IMR-90 (cell line): Measurements from ENCODE around the gene FLACC1. TPM values are rescaled to one million over a fixed set of nuclear protein-coding genes. Genes with fewer than 3 reads are reported as not detected.

Experiments
- ATAC-seq: fragments of 200-7000 bp; cut with Tn5 transposase; 2 replicates; pipeline ENCODE4 v1.9.1; 2020; ENCODE audit warnings: low read depth, mild to moderate bottlenecking, moderate library complexity
- BruUV-seq: library from RNA; stranded (reverse); fragments of 400-500 nt; replicated peaks from 2 replicates; lab custom pipeline; 2021; lab: Mats Ljungman, UMichigan
- CTCF ChIA-PET: fragments of 300-600 bp; formaldehyde crosslinking; extraction: SDS; loops from one replicate; lab custom pipeline; 2021; ENCODE audit warnings: antibody characterized with exemption; lab: Yijun Ruan, JAX
- POLR2A ChIA-PET: fragments of 300-600 bp; sonication (Branson Sonifier 250); formaldehyde crosslinking; loops from one replicate; lab custom pipeline; 2022; ENCODE audit warnings: antibody characterized with exemption; ENCODE audit not compliant: unreplicated experiment; lab: Charles Lee
- DNase-seq: peaks from one replicate; pipeline ENCODE4 v3.0.0; 2013
- H2AFZ ChIP-seq: replicated peaks from 2 replicates; pipeline ENCODE3; 2013; ENCODE audit warnings: low read length, mild to moderate bottlenecking; ENCODE audit not compliant: poor library complexity
- H2AK5ac ChIP-seq: 2 replicates; pipeline ENCODE4 v1.6.1; 2013; ENCODE audit warnings: low read depth, low read length, inconsistent platforms
- H2AK9ac ChIP-seq: replicated peaks from 2 replicates; pipeline ENCODE3; 2013; ENCODE audit warnings: mild to moderate bottlenecking, low read depth, low read length, moderate library complexity; ENCODE audit not compliant: poor library complexity
- H2BK120ac ChIP-seq: 2 replicates; pipeline ENCODE4 v1.6.1; 2013; ENCODE audit warnings: low read depth, low read length, inconsistent platforms
- H2BK15ac ChIP-seq: 3 replicates; pipeline ENCODE4 v1.6.1; 2013; ENCODE audit warnings: low read depth, low read length, inconsistent platforms
- H2BK20ac ChIP-seq: 2 replicates; pipeline ENCODE4 v1.6.1; 2013; ENCODE audit warnings: low read depth, mild to moderate bottlenecking, inconsistent platforms, low read length, moderate library complexity
- H2BK5ac ChIP-seq: 2 replicates; pipeline ENCODE4 v1.6.1; 2013; ENCODE audit warnings: mild to moderate bottlenecking, low read depth, low read length, inconsistent platforms; ENCODE audit not compliant: poor library complexity, severe bottlenecking
- H3K14ac ChIP-seq: replicated peaks from 2 replicates; pipeline ENCODE4 v1.6.1; 2013; ENCODE audit warnings: low read depth, low read length, inconsistent platforms
- H3K18ac ChIP-seq: 2 replicates; pipeline ENCODE4 v1.6.1; 2013; ENCODE audit warnings: low read depth, low read length, control low read depth
- H3K23ac ChIP-seq: 2 replicates; pipeline ENCODE4 v1.6.1; 2013; ENCODE audit warnings: low read depth, low read length, inconsistent platforms
- H3K27ac ChIP-seq: 2 replicates; pipeline ENCODE4 v1.5.1; 2013; ENCODE audit warnings: mild to moderate bottlenecking, control low read depth, low read length; ENCODE audit not compliant: insufficient read depth
- H3K27me3 ChIP-seq: 2 replicates; pipeline ENCODE4 v1.6.1; 2013; ENCODE audit warnings: low read length; ENCODE audit not compliant: control insufficient read depth, insufficient read depth
- H3K36me3 ChIP-seq: 2 replicates; pipeline ENCODE4 v1.6.1; 2013; ENCODE audit warnings: low read length, mixed read lengths; ENCODE audit not compliant: control insufficient read depth, insufficient read depth
- H3K4ac ChIP-seq: 2 replicates; pipeline ENCODE4 v1.6.1; 2013; ENCODE audit warnings: low read depth, low read length, inconsistent platforms
- H3K4me1 ChIP-seq: 2 replicates; pipeline ENCODE4 v1.6.1; 2013; ENCODE audit warnings: low read length, mixed read lengths; ENCODE audit not compliant: control insufficient read depth, insufficient read depth
- H3K4me2 ChIP-seq: 2 replicates; pipeline ENCODE4 v1.6.1; 2013; ENCODE audit warnings: low read depth, mild to moderate bottlenecking, control low read depth, low read length, moderate library complexity
- H3K4me3 ChIP-seq: 2 replicates; pipeline ENCODE4 v1.5.1; 2013; ENCODE audit warnings: low read depth, mild to moderate bottlenecking, control low read depth, low read length, moderate library complexity; ENCODE audit not compliant: insufficient read depth
- H3K56ac ChIP-seq: 2 replicates; pipeline ENCODE4 v1.6.1; 2013; ENCODE audit warnings: low read length, inconsistent platforms; ENCODE audit not compliant: insufficient read depth; ENCODE audit errors: extremely low read depth
- H3K79me1 ChIP-seq, 2 experiments: 2 replicates each; pipeline ENCODE4 v1.6.1; 2013; ENCODE audit warnings: low read length in 2 of 2, inconsistent platforms in 1 of 2, low read depth in 1 of 2
- H3K9ac ChIP-seq: 2 replicates; pipeline ENCODE4 v1.6.1; 2013; ENCODE audit warnings: low read depth, low read length, control low read depth
- H3K9me1 ChIP-seq: 2 replicates; pipeline ENCODE4 v1.6.1; 2013; ENCODE audit warnings: low read length, inconsistent platforms; ENCODE audit not compliant: insufficient read depth
- H3K9me3 ChIP-seq: 2 replicates; pipeline ENCODE4 v1.6.1; 2013; ENCODE audit warnings: low read length; ENCODE audit not compliant: control insufficient read depth, insufficient read depth
- H4K20me1 ChIP-seq: 2 replicates; pipeline ENCODE4 v1.6.1; 2013; ENCODE audit warnings: low read length, inconsistent platforms; ENCODE audit not compliant: insufficient read depth
- H4K5ac ChIP-seq: 2 replicates; pipeline ENCODE4 v1.6.1; 2013; ENCODE audit warnings: mild to moderate bottlenecking, low read depth, low read length, control low read depth
- H4K8ac ChIP-seq, 2 experiments: 2 replicates each; pipeline ENCODE4 v1.6.1; 2013; ENCODE audit warnings: low read depth in 2 of 2, low read length in 2 of 2, control low read depth in 1 of 2, inconsistent platforms in 1 of 2
- H4K91ac ChIP-seq: 2 replicates; pipeline ENCODE4 v1.6.1; 2013; ENCODE audit warnings: low read depth, low read length, inconsistent platforms; ENCODE audit not compliant: insufficient read depth
- BHLHE40 ChIP-seq: fragments of 150-350 bp; IDR thresholded peaks from 2 replicates; pipeline ENCODE4 v1.6.1; 2016; ENCODE audit warnings: mild to moderate bottlenecking, low read depth, low read length
- CEBPB ChIP-seq: IDR thresholded peaks from 2 replicates; pipeline ENCODE4 v1.6.1; 2012; ENCODE audit warnings: low read depth, low read length, improper control_type of control experiment
- CHD1 ChIP-seq: IDR thresholded peaks from 2 replicates; pipeline ENCODE4 v1.6.1; 2012; ENCODE audit warnings: low read depth, low read length, improper control_type of control experiment
- ELK1 ChIP-seq: fragments of 150-350 bp; IDR thresholded peaks from 2 replicates; pipeline ENCODE4 v1.6.1; 2016; ENCODE audit warnings: low read depth, mild to moderate bottlenecking, low read length, moderate library complexity, borderline replicate concordance
- FOS ChIP-seq: fragments of 150-350 bp; IDR thresholded peaks from 2 replicates; pipeline ENCODE4 v1.6.1; 2016; ENCODE audit warnings: low read depth, low read length
- MAFK ChIP-seq: IDR thresholded peaks from 2 replicates; pipeline ENCODE4 v1.6.1; 2012; ENCODE audit warnings: low read depth, low read length, improper control_type of control experiment
- MAZ ChIP-seq: IDR thresholded peaks from 2 replicates; pipeline ENCODE4 v1.6.1; 2012; ENCODE audit warnings: low read depth, mild to moderate bottlenecking, low read length, improper control_type of control experiment, moderate library complexity, borderline replicate concordance
- MXI1 ChIP-seq: IDR thresholded peaks from 2 replicates; pipeline ENCODE4 v1.6.1; 2012; ENCODE audit warnings: low read depth, mild to moderate bottlenecking, low read length, moderate library complexity, borderline replicate concordance
- NFE2L2 ChIP-seq: fragments of 150-350 bp; IDR thresholded peaks from 2 replicates; pipeline ENCODE4 v1.6.1; 2016; ENCODE audit warnings: low read depth, mild to moderate bottlenecking, low read length
- POLR2A ChIP-seq: IDR thresholded peaks from 2 replicates; pipeline ENCODE4 v1.6.1; 2012; ENCODE audit warnings: mild to moderate bottlenecking, low read depth, low read length
- RAD21 ChIP-seq: IDR thresholded peaks from 2 replicates; pipeline ENCODE4 v1.6.1; 2012; ENCODE audit warnings: low read length, improper control_type of control experiment
- RCOR1 ChIP-seq: IDR thresholded peaks from 2 replicates; pipeline ENCODE4 v1.6.1; 2012; ENCODE audit warnings: mild to moderate bottlenecking, low read length, improper control_type of control experiment; ENCODE audit not compliant: insufficient replicate concordance
- RFX5 ChIP-seq: IDR thresholded peaks from 2 replicates; pipeline ENCODE4 v1.8.0; 2012; ENCODE audit warnings: low read depth, mild to moderate bottlenecking, low read length, moderate library complexity
- SMC3 ChIP-seq: fragments of 150-350 bp; IDR thresholded peaks from 2 replicates; pipeline ENCODE4 v1.6.1; 2016; ENCODE audit warnings: low read depth, mild to moderate bottlenecking, antibody characterized with exemption, low read length, moderate library complexity
- WGBS, 2 experiments: methylation state at CpG; one replicate each; pipeline versions ENCODE4 v1.1.5 to v1.1.7; 2013; ENCODE audit warnings: missing lambda C conversion rate in 2 of 2; ENCODE audit not compliant: insufficient read length in 1 of 2; ENCODE audit errors: extremely low coverage in 2 of 2; 5-methylcytosine and 5-hydroxymethylcytosine counted together
- dilution Hi-C: fragments of 300-500 bp; cut with HindIII; formaldehyde crosslinking; loops from one replicate; pipeline ENCODE4 v1.14.3; 2018; ENCODE audit warnings: low sequenced_read_pairs; ENCODE audit not compliant: unreplicated experiment
- in situ Hi-C: fragments of 300-500 bp; cut with MboI; formaldehyde crosslinking; loops from 3 replicates; pipeline ENCODE4 v1.14.3; 2019; ENCODE audit warnings: low sequenced_read_pairs, inconsistent platforms, mixed read lengths
- intact Hi-C: fragments of 100-400 bp; cut with micrococcal nuclease; formaldehyde crosslinking; loops from 2 replicates; pipeline ENCODE4 v1.10.0; 2022
- polyA plus RNA-seq, 3 experiments: library from polyadenylated mRNA; depleted of rRNA; stranded (reverse); fragments of >200 nt; gene quantifications; 2 replicates each; pipeline ENCODE4 v1.2.3, GENCODE V29; 2012; ENCODE audit warnings: low replicate concordance in 1 of 3
- total RNA-seq: library from RNA; depleted of rRNA; stranded (reverse); fragments of >200 nt; gene quantifications from 2 replicates; pipeline ENCODE4 v1.2.3, GENCODE V29; 2012
- TF ChIP-seq, protein P1 (sequence below): conservative IDR thresholded peaks from 2 replicates; pipeline ENCODE4 v1.5.1; 2012; ENCODE audit warnings: mild to moderate bottlenecking, low read depth, low read length, improper control_type of control experiment
- TF ChIP-seq, protein P2 (sequence below): fragments of 150-350 bp; IDR thresholded peaks from 2 replicates; pipeline ENCODE4 v1.6.1; 2017; ENCODE audit warnings: mild to moderate bottlenecking, antibody characterized with exemption, low read length, low read depth

FLACC1 gene
- total and polyA plus RNA-seq, 2 of the 4 experiments (the other 2 are of a cell fraction), result 0.32 to 0.54 TPM

- H2BK20ac ChIP-seq, result no peak overlapping the region
- H4K8ac ChIP-seq, result no peak overlapping the region
- H3K4me1 ChIP-seq, result no peaks in the 10 kb centered on the region
- no peak overlapping the region for H3K23ac ChIP-seq
- H3K36me3 ChIP-seq, result 0 out of 2 replicates have a peak, but pooled peaks cover 2% of the 10 kb centered on the region
- H2BK120ac ChIP-seq, result no peak overlapping the region
- H3K9me1 ChIP-seq, result no peaks in the 10 kb centered on the region
- no peak overlapping the region for H3K4ac ChIP-seq
- H2BK5ac ChIP-seq, result no peak overlapping the region
- H3K14ac ChIP-seq, result no peak overlapping the region
- no peak overlapping the region for H4K5ac ChIP-seq
- H4K20me1 ChIP-seq, result no peaks in the 10 kb centered on the region
- no peak overlapping the region for H4K91ac ChIP-seq
- no peak overlapping the region for H2AFZ ChIP-seq
- no peak overlapping the region for H3K9ac ChIP-seq
- no peak overlapping the region for H3K4me2 ChIP-seq
- TF ChIP-seq RCOR1 (no peak), CHD1 (no peak), MAZ (no peak), SMC3 (no peak), NFE2L2 (no peak), RAD21 (no peak), MAFK (no peak), FOS (no peak), ELK1 (no peak), RFX5 (no peak), CEBPB (no peak), BHLHE40 (no peak), POLR2A (no peak), MXI1 (no peak)
- TF ChIP-seq, protein P1, sequence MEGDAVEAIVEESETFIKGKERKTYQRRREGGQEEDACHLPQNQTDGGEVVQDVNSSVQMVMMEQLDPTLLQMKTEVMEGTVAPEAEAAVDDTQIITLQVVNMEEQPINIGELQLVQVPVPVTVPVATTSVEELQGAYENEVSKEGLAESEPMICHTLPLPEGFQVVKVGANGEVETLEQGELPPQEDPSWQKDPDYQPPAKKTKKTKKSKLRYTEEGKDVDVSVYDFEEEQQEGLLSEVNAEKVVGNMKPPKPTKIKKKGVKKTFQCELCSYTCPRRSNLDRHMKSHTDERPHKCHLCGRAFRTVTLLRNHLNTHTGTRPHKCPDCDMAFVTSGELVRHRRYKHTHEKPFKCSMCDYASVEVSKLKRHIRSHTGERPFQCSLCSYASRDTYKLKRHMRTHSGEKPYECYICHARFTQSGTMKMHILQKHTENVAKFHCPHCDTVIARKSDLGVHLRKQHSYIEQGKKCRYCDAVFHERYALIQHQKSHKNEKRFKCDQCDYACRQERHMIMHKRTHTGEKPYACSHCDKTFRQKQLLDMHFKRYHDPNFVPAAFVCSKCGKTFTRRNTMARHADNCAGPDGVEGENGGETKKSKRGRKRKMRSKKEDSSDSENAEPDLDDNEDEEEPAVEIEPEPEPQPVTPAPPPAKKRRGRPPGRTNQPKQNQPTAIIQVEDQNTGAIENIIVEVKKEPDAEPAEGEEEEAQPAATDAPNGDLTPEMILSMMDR, result no peak
- TF ChIP-seq, protein P2, sequence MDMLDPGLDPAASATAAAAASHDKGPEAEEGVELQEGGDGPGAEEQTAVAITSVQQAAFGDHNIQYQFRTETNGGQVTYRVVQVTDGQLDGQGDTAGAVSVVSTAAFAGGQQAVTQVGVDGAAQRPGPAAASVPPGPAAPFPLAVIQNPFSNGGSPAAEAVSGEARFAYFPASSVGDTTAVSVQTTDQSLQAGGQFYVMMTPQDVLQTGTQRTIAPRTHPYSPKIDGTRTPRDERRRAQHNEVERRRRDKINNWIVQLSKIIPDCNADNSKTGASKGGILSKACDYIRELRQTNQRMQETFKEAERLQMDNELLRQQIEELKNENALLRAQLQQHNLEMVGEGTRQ, result no peak
- ChIA-PET POLR2A (no interaction called here), CTCF (interaction anchor here (1.9 kb wide), 1 partner anchor 9 kb away, joined by 4 read pairs; no protein-coding TSS in a partner anchor)
- no peak overlapping the region for H2BK15ac ChIP-seq
- no peak for DNase-seq
- H2AK5ac ChIP-seq, result no peak overlapping the region
- H3K9me3 ChIP-seq, result no peaks in the 10 kb centered on the region
- intact Hi-C loops, result no loop called here
- H3K4me3 ChIP-seq, result no peak overlapping the region
- ATAC-seq, result no peak
- H3K27me3 ChIP-seq, result no peaks in the 10 kb centered on the region
- H3K79me1 ChIP-seq, result no peaks in the 10 kb centered on the region
- no peak overlapping the region for H2AK9ac ChIP-seq
- H3K18ac ChIP-seq, result no peak overlapping the region
- H3K27ac ChIP-seq, result no peak overlapping the region
- WGBS, 2 experiments, result no CpG with 5 or more reads among the region's 3 CpGs
- H3K56ac ChIP-seq, result no peak overlapping the region
- in situ Hi-C loops, result no loop called here
- dilution Hi-C loops, result no loop called here
- no TSS peak for BruUV-seq
These were observed 49.3 kb downstream of the FLACC1 start for GRCh38 chr2:201307876-201308275.
